Stimulated activated CD4-positive, alpha-beta T cell treated with anti-CD3 and anti-CD28 coated beads, Interleukin-12 subunit alpha, Interleukin-12 subunit beta, amount 100 ng/mL, for 4 hours (primary cell): Measurements from ENCODE around the gene SYNDIG1.

Experiments
- DNase-seq: peaks from one replicate; pipeline ENCODE4 v3.0.0-alpha.2; 2020

The SYNDIG1 gene

DNA sequence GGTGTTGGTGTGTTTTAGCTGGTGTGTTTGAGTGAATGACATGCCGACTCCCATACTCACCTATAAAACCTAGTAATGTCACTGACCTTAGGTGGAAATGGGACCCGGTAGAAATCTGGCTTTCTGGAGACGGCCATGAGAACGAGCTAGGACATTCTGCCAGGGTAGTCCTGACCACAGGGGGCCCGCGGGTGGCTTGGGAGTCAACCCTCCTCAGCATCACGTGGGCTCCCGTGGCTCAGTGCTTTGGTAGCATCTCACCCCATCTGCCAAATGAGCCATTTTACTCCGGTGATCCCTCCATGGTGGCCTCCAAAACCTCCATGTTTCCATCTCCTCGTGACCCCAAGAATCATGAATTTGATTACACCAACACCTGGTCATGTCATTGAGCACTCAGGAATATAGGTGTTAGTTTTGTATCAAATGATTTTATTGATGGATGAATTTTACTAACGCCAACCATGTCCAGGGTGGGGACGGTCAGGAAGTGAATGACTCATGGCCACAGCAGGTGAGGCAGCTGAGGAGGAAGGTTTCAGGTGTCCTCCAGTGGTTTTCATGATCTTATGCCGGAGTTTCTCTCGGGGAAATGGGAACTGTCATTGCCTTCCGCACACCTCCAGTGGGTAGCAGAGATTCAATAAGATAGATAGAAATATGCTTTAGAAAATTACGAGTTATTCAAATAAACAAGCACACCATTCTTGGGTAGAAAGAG is 195.0 kb downstream of the SYNDIG1 start:
- no peak for DNase-seq

DNA sequence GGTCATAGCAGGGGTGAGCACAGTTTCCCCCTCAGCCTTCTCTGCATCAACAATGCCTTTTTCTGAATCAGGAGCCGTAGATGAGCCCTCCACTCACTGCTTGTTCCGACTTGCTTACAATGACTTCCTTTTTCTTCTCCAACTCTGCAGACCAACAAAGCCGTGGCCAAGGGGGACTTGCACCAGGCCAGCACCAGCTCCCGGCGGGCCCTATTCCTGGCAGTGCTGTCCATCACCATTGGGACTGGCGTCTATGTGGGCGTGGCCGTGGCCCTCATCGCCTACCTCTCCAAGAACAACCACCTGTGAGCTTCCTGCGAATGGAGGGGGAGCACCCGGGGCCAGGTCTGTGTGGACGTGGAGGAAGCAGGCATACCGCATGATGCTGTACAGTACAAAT is 195.8 kb downstream of the SYNDIG1 start:
- no peak for DNase-seq

DNA sequence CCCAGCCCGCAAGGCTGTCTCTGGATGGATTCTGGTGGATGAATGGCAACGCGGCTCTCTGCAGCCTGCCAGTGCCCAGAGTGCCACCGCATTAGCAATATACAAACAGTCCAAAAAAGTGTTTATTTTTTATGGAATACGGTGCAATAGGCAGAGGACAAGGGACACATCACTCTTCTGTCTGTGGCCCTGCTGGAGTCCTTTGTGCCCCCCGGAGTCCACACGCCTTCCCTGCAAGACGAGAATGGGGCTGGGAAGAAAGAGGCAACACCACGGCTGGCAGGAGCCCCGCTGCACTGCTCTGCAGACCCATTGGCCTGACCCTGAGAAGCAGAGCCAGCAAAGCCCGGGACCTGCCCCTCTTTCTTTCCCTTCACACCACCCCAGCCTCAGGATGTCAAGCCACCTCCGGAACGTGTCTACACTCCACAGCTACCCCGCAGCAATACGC is 196.3 kb downstream of the SYNDIG1 start:
- DNase-seq, result no peak

DNA sequence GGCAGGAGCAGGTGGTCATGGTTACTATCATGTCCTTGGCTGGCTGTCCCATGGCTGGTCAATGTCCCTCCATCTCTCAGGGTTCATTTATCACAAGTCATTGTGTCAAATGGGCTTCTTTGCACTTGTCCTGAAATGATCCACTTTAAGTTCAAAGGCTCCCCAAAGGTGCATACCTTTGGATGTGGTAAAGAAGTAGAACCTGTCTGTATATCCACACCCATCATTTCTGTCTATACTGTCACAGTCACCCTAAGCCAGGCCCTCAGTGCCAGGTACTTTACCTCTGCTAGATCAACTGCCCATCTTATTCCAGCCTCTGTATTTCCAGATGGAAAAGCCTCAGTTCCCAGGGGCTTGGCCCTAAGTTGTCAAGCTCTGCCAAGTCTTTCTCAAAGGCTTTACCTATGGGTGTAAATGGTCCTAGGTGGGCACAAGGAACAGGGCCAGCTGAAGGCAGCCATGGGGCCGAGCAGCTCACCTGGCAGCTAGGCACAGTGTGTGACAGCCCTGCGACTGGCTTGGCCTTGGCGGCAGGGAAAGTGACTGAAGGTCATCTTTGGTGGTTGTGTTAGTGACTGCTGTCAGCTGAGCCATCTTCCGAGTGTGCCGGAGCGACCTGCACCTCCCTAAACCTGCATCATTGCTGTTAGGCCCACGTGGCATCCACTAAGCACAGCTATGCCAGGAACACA is 198.4 kb downstream of the SYNDIG1 start:
- DNase-seq, result no peak

DNA sequence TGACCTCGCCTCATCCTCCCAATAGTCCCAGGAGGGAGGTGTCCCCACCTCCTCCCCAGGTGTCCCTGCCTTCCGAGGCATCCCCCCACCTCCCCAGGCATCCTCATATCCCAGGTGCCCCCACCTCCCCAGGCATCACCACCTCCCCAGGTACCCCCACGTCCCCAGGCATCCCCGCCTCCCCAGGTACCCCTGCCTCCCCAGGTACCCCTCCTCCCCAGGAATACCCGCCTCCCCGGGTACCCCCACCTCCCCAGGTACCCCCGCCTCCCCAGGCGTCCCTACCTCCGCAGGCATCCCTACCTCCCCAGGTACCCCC is 198.9 kb downstream of the SYNDIG1 start:
- DNase-seq, result no peak

DNA sequence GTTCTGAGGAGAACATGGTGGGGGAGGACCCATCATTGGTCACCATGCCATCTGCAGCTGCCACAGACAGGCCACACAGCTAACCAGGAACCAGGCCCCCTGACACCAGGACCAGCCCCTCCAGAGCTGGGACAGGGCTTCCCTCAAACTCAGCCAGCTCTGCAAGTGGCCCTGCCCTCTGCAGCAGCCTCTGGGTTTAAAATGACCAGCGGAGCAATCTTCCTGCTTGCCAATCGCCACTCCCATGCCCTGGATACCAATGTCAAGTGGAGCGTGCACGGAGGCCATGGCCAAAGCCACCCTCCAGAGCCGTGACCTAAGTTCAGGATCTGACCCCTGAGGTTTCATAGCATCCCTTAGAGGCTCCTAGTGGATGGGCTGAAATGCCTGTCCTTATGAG is 199.4 kb downstream of the SYNDIG1 start:
- DNase-seq, result no peak

DNA sequence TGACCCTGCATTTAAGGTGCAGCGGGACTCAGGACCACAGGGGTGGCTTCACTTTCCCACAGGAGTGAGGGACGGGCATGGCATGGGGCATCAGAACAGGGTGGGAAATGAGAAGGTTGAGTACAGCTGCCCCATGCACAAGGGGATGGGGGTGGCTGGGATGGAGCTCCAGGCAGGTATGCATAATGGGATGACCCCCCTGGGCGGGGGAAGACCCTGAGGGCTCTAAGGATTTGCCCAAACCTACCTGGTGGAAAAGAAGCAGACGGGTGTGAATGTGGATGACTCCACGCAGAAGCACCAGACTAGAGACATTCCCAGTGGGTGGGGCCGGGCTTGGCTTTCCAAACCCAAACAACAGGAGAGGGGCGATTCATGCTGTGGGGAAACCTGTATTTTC is 200.3 kb downstream of the SYNDIG1 start:
- DNase-seq, result no peak

DNA sequence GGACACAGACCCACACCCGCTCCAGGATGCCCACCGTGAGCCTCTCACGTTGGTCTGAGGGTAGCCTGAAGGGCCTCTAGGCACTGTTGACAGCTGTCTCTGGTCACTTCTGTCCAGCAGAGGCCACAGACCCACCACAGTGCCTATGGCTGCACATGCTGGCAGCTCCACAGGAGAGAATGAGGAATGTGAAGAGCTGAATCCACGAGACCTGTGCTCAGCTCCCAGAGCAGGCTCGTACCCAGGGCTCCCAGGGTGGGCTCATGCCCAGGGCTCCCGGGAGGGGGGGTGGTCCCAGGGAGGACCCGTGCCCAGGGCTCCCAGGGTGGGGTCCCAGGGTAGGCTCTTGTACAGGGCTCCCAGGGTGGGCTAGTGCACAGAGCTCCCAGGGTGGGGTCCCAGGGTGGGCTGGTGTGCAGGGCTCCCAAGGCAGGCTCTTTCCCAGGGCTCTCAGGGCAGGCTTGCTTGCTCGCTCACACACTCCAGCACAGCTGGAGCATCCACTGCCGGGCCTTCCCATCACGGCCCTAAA is 201.0 kb downstream of the SYNDIG1 start:
- DNase-seq, result no peak

DNA sequence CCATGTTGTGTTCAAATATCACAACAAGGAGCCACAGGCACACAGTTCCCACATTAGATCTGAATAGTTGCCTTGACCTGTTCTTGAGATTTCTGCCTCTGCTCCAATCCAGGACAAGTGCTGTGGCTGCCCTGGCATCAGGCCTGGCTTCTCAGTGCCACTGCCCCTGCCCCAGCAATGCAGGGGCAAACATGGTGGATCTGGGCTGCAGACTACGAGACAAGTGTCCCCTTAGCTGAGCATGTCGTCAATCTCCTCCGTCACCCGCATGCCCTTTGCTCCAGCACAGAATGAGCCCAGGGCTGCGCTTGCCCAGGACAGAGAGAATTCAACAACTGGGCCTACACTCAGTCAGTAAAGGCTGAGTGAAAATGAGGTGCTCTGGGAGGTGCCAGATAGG is 201.6 kb downstream of the SYNDIG1 start:
- DNase-seq, result no peak

DNA sequence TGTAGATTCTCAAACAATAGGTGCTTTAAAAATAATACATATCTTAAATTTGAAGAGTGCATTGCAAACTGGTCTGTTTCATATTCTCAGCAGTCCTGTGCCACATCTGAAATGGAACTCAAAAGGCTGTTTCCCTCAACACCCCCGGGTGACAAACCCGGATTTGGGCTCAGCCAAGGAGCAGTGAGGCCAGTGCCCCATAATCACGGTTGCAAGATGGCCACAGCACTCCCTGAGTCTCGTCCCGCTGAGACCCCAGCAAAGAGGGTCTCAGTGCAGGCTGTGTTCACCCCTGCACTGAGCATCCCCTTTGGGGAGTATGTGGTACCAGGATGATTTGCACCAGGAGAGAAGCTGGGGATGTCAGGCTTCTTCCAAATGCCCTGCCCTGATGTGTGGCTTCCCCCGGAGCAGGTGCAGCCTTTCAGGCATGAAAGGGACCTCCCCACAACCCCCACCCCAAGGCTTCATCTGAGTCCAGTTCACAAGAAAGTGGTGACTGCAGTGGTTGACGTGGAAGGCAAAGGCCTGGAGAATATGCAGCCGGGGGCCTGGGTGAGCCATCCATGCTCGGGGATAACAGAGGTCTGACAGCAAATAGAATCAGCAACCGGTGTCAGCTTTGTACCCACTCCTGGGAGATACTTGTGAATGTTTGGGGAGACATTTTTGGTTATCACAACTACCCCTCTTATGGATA is 202.9 kb downstream of the SYNDIG1 start:
- DNase-seq, result no peak

DNA sequence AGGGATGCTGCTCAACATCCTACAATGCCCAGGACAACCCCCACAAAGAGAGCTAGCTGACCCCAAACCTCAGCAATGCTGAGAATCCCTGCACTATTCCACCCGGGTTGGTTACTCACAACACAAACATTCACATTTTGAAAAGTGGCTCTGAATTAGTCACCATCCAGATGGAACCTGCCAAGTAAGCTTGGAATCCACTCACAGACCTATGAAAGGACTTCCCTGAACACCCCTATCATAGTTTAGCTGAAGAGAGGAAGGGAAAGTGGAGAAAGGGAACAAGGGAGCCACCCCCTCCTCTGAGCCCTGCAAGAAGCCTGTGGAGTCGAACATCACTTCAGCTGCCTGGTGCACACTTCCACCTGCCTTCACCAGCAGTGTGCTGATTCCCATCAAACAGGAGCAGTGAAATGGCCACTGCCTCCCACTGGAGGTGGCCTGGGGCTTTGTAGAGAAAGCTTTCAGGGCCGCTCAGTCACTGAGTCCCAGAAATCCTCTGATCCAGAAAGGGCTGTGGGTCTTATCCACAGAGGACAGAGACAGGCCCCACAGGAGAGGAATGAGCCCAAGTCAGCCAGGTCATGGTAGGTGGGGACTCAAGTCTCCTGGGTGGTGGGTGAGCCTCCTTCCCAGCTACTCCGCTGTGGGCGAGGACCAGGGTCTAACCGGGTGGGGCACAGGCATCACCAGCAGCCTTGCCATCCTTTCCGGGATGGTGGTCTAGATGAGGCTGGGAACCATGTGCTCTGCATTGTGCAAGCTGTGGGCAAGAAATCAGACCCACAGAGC is 203.7 kb downstream of the SYNDIG1 start:
- DNase-seq, result no peak

DNA sequence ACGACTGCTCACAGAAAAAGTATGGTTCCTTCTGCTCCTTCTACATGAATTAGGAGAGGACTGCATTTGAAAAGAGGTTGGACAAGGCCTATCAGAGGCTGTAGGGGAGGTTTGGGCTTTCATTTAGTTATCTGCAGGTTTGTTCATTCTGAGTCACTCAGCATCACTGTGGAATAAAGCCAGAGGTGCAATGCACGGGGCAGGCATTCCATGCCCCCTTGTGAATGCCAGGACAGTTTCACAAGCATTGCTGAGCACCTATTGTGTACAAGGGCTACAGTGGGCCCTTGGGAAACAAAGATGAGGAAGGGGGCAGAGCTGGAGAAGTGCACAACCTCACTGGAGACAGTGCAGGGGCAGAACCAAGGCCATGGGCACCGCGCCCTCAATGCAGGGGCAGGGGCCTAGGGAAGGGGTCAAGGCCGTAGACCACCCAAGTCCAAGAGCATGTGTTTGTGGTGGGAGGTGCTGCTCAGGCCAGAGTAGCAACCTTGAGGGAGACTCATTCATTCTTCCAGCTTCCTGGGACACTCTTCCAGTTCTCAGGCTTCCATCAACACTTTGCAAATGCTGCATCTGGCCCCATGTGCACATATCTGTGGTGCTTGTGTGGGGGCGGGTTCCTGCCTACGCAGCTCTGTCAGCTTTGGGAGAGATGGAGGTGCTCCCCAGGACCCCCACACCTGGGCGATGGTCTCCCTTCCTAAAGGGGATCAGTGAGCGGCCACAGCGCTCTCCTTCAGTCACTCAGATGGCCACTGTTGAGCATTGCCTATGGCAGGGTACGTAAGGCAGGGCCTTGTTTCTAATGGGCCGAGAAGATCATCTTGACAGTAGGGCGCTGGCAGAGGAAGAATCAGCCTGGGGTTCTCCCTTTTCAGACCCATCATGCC is 204.5 kb downstream of the SYNDIG1 start:
- DNase-seq, result no peak

DNA sequence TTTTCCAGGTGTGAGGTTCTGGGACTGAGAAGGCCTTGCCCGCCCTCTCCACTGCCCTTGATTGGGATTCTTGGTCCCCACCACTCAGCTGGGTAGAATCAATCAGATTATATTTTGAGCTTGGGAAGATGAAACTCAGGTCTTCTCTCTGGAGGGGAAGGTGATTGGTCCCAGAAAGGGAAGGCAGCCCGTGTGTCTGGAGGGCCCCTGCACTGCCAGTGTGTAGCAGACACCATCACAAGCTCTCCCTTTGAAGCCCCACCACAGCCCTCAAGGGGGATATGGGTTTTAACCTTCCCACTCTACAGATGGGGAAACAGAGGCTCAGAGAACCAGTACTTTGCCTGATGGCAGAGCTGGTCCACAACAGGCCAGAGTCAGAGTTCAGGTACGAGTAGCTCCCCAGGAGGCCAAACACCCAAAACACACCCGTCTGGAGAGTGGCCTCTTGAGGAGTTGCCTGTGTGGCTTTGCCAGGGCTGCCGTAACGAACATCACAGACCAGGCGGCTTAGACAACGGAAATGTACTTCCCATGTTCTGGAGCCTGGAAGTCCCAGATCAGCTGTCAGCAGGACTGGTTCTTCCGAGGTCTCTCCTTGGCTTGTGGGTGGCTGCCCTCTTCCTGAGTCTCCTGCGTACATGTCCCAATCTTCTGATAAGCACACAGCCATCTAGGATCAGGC is 205.6 kb downstream of the SYNDIG1 start:
- no peak for DNase-seq

DNA sequence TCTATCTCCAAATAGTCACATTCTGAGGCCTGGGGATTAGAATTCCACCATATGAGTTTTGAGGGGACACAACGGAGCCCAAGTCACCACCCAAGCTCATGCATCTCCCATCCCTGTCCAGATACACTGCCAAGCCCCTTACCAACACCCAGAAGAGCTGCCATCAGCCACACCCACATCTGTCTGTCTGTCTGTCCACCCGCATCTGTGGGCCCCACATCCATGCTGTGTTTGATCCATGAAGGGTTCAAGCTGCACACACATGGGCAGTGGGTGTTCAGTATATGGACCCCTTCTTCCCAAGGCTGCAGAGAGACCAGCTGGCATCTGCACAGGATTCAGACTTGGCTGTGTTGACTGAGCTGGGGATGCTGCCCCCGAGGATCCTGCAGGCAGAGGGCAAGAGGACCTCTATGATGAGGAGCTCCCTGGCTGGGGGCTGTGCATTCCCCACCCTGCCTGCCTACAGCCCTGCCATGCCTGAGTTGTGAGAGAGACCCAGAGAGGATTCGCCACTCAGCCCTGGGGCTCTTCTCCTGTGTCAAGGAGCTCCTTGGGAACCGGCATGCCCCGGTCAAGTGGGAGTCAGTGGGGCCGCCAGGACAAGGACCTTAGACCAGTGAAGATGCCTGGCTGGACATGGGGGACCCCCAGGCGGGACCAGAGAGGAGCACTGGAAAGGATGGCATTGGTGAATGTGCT is 206.4 kb downstream of the SYNDIG1 start:
- no peak for DNase-seq

DNA sequence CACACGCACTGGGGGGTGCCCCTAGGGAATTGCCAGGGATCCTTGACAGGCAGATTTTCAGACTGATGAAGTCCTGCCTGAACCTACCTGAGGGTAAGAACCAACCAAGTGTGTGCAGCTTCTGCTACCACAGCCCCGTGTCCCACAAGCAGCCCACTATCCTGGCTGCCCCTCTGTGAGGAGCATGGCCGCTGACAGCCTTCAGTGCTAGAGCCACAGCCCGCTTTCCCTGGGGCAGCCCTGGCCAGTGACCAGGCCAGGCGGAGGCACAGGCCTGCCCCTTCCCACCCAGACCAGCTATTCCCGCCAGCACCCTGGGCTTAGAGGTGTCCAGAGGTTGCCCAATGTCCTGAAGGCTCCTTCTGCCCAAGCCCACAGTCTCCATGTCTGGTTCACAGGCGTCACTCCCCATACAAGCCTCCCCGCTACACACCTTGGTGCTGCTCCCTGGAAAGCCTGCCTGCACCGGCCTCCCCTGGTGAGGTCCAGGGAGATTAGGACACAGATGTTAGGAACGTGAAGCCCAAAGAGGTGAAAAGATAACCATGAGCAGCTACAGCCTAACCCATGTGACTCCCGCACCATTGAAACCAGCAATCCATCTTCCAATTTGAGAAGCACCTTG is 207.0 kb downstream of the SYNDIG1 start:
- DNase-seq, result no peak

DNA sequence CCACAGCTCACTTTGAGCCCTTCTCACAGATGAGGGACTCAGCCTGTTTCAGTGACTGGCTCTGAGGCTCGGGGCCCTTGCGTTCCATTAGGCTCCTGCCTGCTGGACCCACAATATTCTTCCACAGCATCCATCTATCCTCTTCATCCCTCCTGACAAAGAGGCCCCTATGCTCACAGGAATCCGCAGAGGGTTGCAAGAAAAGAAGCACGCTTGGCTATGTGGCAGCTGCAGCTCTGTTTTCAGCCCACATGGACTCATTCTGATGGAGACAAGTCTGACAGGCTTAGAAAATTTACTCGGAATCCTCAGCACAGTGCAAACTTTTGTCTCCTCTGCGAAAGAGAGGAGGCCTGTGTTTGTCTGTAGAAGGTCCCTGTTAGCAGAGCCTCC is 207.5 kb downstream of the SYNDIG1 start:
- DNase-seq, result no peak

DNA sequence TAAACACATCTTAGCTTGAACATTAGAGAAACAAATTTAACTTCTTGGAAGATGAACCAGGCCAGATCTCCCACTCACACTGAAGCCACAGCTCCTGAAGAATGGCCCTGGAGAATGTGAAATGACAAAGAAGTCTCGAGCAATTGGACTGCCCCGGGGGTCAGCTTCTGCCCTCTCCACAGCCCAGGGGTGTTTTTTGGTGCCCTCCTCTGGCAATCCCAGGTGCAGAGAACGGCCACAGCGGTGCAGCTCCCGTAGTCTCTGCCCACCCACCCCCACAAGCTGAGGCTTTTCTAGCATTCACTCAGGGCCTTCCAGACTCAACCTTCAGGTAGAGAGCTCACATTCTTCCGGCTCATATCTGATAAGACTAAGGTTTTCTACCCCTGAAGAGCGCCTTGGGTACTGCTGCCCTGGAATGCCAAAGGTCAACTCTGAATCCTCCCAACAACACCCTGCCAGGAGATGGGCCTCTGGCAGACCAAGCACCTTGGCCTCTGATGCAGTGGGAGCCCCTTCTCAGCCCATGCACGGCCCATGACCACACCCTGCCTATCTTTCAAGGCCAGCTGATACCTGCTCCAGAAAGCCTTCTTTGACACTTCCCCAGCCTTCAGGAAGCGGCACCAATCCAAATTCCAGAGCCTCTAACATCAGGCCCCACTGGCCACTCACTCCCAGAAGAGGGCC is 208.3 kb downstream of the SYNDIG1 start:
- no peak for DNase-seq

DNA sequence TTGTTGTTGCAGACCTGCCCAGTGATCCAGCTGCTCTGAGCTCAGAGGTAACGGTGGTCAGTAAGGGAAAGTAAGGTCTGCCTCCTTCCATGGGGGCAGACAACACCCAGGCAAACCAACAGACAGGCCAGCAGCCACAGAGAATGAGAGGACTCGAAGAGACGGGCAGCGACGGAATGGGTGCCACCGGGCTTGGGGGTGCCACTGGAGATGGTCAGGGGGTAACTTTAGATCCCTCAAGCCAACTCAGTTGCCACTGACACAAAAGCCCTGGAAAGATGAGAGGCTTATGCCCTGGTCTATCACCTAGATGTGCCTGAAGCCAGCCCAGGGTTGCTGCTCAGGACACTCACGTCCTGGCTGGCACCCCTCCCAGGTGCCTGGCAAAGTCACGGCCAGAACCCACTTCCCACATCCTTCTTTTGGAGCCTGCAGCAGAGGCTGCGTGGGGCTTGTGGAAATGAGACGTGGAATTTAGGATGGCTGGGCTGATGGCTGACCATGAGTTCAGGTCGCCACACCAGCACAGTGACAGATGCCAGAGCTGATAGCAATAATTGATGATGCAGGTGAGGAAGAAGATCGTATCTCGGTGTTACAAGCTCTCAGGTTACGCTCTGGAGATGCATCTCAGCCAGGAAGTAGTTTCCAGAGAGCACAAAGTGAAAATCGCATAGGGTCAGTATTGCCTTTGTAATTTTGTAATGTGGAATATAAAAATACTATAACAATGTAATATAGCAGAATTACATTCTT is 209.1 kb downstream of the SYNDIG1 start:
- no peak for DNase-seq
